HG03045 (cell line): ENCODE measurements around the gene OXT.

Experiments
- ATAC-seq: cut with Tn5 transposase; IDR thresholded peaks from one replicate; pipeline ENCODE4 v1.9.1; 2021; ENCODE audit warnings: mild to moderate bottlenecking, moderate library complexity; ENCODE audit not compliant: unreplicated experiment

OXT gene

GRCh38 chr20:3084283-3084985 is 13.0 kb downstream of the OXT start, which contains the start of gene AVP:
TSS of gene AVP (minus strand) at chr20:3084724. CDS start at chr20:3084674, 50 bp downstream.
- ATAC-seq: no peak

- ATAC-seq: no peak
These were observed 13.6 kb downstream of the OXT start for GRCh38 chr20:3084986-3085360.

GRCh38 chr20:3085571-3086072 is 14.2 kb downstream of the OXT start:
- no peak for ATAC-seq

- ATAC-seq: no peak
These were observed 16.6 kb downstream of the OXT start for GRCh38 chr20:3088031-3088430.

- ATAC-seq: no peak
These were observed 19.1 kb downstream of the OXT start for GRCh38 chr20:3090565-3090964.

GRCh38 chr20:3092611-3093379 is 21.4 kb downstream of the OXT start:
- ATAC-seq: no peak

- no peak for ATAC-seq
These were observed 22.5 kb downstream of the OXT start for GRCh38 chr20:3093861-3094361.

- no peak for ATAC-seq
These were observed 23.6 kb downstream of the OXT start for GRCh38 chr20:3094848-3095629.

GRCh38 chr20:3100480-3100879 is 29.1 kb downstream of the OXT start:
- no peak for ATAC-seq

- ATAC-seq: no peak
These were observed 29.8 kb downstream of the OXT start for GRCh38 chr20:3101251-3101650.

- no peak for ATAC-seq
These were observed 30.5 kb downstream of the OXT start for GRCh38 chr20:3101737-3102574.

- no peak for ATAC-seq
These were observed 31.4 kb downstream of the OXT start for GRCh38 chr20:3102575-3103368.

GRCh38 chr20:3103369-3104032 is 32.1 kb downstream of the OXT start:
- no peak for ATAC-seq

- ATAC-seq: no peak
These were observed 34.1 kb downstream of the OXT start for GRCh38 chr20:3105256-3106137.

- ATAC-seq: no peak
These were observed 34.8 kb downstream of the OXT start for GRCh38 chr20:3106185-3106584.

- no peak for ATAC-seq
These were observed 35.4 kb downstream of the OXT start for GRCh38 chr20:3106658-3107463.

- no peak for ATAC-seq
These were observed 36.1 kb downstream of the OXT start for GRCh38 chr20:3107464-3108025.
